GM21723 (cell line): ENCODE measurements around the gene SUN2.

Experiments
- ATAC-seq: cut with Tn5 transposase; IDR thresholded peaks from one replicate; pipeline ENCODE4 v1.9.1; 2021; ENCODE audit warnings: mild to moderate bottlenecking, moderate library complexity; ENCODE audit not compliant: unreplicated experiment

The SUN2 gene

DNA sequence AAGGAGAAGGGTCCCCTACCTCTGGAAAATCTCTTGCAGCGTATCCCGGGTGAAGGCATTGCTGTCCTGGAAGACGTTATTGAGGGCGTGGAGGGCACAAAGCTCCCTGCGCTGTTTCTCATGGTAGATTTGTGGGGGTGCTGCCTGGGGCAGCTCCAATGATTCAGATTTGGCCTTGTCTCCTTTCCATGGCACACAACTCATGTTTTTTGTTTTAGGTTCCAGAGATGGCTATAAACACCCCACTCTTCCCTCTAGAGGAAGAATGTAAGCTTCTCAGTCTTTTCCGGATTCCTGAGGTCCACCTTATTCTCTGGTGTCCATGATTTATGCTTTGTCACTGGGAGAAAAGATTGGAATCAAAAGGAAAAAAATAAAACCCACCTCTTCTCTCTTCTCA, 56.0 kb downstream of the SUN2 start:
- no peak for ATAC-seq

GRCh38 chr22:38699143-38699542, 56.7 kb downstream of the SUN2 start:
- no peak for ATAC-seq

- ATAC-seq: no peak
Measured at GRCh38 chr22:38698407-38699094, 57.2 kb downstream of the SUN2 start.

- ATAC-seq: no peak
Measured at GRCh38 chr22:38697425-38698089, 58.2 kb downstream of the SUN2 start.

DNA sequence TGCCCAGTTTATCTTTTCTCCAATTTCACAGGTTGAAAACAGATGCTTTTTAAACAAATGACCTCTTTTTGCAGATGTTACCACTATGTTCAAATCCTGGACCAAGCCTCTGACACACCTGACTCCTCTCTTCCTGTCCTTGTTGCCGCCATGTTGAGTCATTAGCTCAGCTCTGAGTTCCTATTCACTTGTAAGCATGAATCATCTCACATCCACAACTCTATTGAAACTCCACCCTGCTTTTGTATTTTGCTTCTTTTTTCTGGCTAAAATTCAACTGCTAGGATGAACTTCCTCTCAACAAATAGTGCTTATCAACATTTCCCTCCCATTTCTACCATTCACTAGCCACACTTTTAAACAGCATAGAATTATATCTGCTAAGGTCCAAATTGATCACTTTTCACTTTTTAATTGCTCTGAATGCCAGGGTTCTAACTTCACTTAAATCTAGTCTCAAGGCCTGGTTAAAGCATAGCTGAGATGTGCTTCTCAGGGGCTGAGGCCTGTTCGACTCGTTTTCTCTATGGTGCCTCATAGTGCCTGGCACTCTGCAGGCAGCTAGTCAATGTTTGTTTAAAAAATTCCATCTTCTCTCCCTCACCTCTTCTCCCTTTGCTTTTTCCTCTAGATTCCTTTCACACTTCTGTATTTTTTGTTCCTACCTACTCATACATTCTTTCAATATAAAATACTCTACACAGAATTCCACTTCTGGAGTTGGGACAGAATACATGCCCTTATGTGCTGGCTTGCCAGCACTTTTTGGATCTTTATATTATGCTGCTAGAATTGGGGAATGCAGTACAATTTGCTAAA, 59.0 kb downstream of the SUN2 start:
- no peak for ATAC-seq

- ATAC-seq: no peak
Measured at GRCh38 chr22:38694940-38695339, 60.9 kb downstream of the SUN2 start.

DNA sequence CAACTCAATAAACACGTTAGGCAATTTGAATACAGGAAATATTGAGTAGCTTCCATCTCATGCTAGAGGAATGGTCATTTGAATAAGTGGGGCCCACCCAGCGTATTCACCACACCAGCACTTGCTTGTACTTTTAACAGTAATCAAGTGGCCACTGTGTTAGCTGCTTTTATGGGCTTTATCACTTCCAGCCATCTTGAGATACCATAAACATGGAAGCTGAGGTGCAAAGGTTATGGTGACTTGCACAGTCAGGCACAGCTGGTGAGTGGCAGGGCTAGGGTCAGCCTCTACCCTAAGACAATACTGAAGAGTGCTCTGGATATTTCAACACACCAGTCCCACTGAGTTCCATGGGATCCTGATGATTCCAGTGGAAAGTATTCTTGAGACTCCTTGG, 61.7 kb downstream of the SUN2 start:
- no peak for ATAC-seq

DNA sequence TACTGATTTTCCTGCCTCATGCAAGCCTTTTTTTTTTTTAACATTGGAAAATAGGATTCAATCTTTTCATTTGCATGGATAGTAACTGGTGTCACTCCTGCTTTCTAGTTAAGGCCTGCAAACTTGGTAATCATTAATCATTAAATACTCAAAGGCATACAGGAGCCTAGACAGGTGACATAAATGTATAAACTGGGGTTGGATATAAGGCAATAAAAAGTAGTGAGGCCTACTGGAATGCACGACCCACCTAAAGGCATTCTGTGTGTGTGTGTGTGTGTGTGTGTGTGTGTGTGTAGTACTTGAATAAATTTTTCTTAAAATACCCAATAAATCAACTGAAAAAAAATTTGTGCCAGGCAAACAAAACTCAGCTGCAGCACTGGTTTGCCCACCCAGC, 66.1 kb downstream of the SUN2 start:
- no peak for ATAC-seq

DNA sequence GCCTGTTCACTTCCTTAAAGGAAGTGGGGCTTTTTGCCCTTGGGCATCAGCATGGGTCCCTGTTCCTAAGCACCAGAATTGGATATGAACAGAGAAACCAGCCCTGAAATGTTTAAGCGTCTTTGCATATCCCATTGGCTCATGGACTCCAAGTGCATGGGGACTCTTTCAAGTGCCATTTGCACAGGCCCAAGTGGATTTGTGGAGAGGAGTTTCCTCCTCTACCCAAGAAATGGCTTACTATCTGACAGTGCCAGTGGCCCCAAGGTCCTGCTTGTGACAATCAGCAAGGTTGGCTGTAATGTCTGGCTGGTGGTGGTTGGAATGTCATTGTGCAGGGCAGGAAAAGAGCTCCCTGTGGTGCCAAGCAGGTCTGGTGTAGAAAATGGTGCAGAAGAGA, 70.0 kb downstream of the SUN2 start:
- ATAC-seq: no peak

DNA sequence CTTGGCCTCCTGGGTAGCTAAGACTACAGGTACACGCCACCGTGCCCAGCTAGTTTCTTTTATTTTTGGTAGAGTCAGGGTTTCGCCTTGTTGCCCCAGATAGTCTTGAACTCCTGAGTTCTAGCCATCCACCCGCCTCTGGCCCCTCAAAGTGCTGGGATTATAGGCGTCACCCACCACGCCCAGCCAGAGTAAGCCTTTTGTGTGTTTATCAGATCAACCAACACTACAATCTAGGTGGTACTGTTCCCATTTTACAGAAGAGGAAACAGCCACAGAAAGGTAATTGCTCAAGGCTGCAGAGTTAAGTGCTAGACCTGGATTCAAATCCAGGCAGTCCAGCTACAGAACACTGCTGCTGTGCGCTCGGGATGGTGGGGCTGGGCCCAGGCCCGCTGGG, 70.9 kb downstream of the SUN2 start:
- no peak for ATAC-seq
